ENCODE results near the gene EZR. TPM values are rescaled to one million over a fixed set of nuclear protein-coding genes. Genes with fewer than 3 reads are reported as not detected.

The EZR gene
- total and polyA plus RNA-seq, 2 of the 8 experiments (the other 6 are each of a cell fraction or from before 2014, with no cell fraction given) = 122 to 286 TPM

GRCh38 chr6:158744986-158745430 lies 74.2 kb downstream of the EZR start (continued):
- TF ChIP-seq USF2 (IDR thresholded peaks at IDR 0.05; ENCODE audit: low read length) = no peak
- TF ChIP-seq HDAC2 (IDR thresholded peaks at IDR 0.05; ENCODE audit: borderline replicate concordance in 1 of 2, low read depth in 2 of 2, low read length in 2 of 2) = no peak
- TF ChIP-seq, protein P1, sequence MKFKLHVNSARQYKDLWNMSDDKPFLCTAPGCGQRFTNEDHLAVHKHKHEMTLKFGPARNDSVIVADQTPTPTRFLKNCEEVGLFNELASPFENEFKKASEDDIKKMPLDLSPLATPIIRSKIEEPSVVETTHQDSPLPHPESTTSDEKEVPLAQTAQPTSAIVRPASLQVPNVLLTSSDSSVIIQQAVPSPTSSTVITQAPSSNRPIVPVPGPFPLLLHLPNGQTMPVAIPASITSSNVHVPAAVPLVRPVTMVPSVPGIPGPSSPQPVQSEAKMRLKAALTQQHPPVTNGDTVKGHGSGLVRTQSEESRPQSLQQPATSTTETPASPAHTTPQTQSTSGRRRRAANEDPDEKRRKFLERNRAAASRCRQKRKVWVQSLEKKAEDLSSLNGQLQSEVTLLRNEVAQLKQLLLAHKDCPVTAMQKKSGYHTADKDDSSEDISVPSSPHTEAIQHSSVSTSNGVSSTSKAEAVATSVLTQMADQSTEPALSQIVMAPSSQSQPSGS (IDR thresholded peaks at IDR 0.05; ENCODE audit: low read length) = no peak
